NCI-H82 (cell line): Measurements from ENCODE around the gene C2orf49.
"Not testable (repeated sequence)": the region's sequence is repeated elsewhere in the genome, so short reads cannot be mapped to it uniquely, and the experiment has no call there.

ENCODE experiments used
- DNase-seq: peaks from one replicate; lab custom pipeline; 2025; lab: John Stamatoyannopoulos, UW

The C2orf49 gene

DNA sequence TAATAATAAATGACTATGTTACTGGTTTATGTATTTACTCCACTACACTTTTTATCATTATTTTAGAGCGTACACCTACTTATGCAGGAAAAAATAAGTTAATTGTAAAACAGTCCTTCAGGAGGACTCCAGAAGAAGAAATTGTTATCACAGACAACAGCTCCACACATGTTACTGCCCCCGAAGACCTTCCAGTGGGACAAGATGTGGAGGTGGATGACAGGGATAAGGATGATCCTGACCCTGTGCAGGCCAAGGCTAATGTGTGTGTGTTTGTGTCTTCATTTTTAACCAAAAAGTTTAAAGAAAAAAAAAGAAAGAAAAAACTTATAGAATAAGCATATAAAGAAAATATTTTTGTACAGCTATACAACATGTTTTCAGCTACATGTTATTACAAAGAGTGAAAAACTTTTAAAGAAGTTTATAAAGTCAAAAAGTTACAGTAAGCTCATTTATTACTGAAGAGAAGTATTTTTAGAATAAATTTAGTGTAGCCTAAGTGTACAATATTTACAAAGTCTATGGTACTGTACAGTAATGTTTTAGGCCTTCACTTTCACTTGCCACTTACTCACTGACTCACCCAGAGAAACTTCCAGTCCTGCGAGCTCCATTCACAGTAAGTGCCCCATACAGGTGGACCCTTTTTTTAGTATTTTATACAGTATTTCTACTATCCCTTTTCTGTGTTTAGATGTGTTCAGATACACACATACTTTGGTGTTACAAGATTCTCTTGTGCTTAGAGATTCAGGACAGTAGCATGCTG lies 15.3 kb upstream of the C2orf49 start:
- no peak for DNase-seq

DNA sequence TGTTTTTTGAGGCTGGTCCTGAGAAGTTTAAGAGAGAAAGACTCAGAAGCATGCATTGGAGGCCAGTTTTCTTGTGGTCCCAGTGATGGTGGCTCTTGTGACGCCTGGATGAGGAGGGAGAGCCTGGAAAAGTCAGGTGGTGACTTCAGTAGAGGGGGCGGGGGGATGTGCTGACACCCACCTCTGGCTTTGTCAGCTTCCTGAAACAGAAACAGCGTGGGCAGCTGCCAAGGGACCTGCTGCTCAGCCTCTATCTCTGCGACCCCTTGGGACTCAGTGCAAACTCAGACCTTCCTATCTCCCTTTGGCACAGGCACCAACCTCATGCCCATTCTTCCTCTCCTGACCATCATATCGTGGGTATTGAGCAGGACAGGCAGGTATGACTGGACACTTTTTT lies 14.2 kb upstream of the C2orf49 start:
- DNase-seq: no peak

DNA sequence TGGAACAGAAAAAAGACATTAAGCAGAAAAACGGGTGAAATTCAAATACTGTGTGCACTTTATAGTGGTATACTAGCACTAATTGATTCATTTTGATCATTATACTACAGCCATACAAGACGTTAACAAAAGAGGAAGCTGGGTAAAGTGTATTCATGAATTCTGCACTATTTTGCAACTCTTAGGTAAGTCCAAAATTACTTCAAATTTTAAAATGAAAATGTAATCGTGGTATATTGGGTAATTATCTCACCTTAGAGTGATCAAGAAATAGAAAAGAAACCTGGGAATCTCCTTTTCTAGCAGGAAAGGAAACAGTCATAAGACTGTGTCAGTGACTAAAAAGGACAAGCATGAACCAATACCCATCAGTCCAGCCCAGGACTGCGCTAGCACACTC lies 13.2 kb upstream of the C2orf49 start:
- DNase-seq: no peak

DNA sequence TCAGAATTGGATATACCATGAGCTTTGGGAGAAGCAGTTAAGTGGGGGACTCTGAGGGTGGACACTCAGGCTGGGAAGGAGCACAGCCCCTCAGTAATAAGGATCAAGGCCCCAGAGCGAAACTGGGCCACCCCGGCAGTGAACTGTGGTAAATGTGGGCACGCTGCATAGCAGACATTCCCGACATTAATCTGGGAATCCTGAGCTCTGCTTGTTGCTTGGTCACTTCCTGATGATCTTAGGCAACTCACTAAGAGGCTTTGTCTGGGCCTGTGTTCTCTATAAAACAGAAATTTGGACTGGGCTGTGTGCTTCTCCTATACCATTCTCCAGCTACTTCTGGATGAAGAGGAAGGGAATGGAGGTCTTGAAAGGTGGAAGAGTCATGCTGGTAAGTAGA lies 12.6 kb upstream of the C2orf49 start:
- DNase-seq: no peak

- DNase-seq: no peak
These were observed 11.9 kb upstream of the C2orf49 start for GRCh38 chr2:105325389-105325963.

GRCh38 chr2:105327271-105327670 lies 10.1 kb upstream of the C2orf49 start:
- not testable (repeated sequence) for DNase-seq

- DNase-seq: no peak
These were observed 9.7 kb upstream of the C2orf49 start for GRCh38 chr2:105327690-105328089.

- DNase-seq: peak; percentile 58
These were observed 8.8 kb upstream of the C2orf49 start for GRCh38 chr2:105328281-105329196.

- DNase-seq: no peak
These were observed 8.2 kb upstream of the C2orf49 start for GRCh38 chr2:105329197-105329554.

DNA sequence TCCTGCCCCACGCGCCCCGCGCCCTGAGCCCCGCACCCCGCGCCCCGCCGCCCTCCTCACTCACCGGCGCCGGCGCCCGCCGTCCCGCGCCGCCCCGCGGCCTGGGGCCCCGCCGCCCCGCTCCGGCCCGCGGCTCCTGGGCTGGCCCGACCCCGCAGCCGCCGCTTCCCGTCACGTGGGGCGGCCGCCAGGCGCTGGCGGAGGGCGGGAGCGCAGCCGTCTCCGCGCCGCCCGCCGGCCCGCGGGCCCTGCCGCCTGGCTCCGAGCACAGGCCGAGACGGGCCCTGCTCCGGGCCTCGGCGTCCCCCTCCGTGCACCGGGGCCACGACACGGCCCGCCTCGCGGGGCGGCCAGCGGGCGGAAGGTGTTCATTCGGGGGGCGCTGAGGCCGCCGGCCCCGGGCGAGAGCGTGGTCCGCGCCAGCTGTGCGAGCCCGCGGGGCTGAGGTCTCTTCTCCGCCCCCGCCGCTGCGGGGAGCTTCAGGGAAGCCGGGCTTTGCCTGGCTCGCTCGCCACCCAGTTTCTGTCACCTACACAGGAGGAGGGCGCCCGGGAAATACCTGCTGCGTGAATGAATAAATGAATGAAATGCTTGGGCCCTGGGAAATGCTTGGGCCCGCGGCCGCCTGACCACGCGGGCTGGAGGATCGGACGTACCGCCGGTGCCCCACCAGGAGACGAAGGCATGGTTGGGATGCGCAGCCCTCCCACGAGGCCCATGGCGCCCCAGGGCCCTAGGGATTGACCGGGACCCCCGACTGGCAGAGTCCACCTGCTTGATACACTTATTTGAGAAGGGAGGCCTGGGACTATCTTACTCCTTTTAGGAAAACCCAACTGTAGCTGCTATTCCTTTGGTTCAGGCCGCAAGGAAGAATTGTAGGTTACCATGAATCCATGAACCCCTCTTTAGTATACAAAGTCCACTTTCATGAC lies 7.5 kb upstream of the C2orf49 start, which contains the start of gene TGFBRAP1:
TSS of gene TGFBRAP1 (minus strand) at position 175 of the 935 bp plus-strand sequence. CDS start 21,434 bp downstream, outside the sequence.
- peak; percentile 68 for DNase-seq

- DNase-seq: peak; percentile 26
These were observed 6.5 kb upstream of the C2orf49 start for GRCh38 chr2:105330681-105331375.

GRCh38 chr2:105334211-105334610 lies 3.1 kb upstream of the C2orf49 start:
- no peak for DNase-seq

DNA sequence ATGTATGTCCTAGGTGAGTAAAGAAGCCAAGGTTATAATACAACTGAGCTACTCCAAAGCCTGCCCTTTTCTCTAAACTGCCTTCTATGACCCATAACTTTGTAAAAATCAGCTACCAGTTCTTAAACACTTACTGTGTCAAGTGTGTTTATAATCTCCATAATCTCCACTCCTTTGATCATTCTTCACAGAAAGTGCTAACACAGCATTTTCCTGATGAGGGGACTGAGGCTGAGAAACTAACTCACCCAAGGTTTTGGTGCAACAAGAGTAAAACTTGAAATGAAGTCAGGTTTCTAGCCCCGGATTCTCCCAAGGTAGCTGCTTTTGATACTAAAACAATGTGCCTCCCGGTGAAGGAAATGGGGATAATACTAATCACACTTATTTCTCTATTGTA lies 1.9 kb upstream of the C2orf49 start:
- DNase-seq: no peak

DNA sequence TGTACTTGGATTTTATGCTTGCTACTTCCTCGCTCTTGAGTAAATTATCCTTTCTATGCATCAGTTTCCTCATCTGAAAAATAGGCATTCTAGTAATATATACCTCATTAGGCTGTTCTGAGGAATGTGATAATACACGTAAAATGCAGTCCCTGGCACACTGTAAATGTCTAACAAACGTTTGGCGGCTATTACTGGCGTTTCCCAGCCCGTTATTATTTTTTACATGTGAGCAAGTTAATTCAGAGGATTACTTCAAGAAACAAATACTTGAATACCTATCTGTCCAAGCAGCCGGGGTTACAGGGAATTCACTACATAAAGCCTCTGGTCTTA lies 586 bp upstream of the C2orf49 start:
- no peak for DNase-seq

DNA sequence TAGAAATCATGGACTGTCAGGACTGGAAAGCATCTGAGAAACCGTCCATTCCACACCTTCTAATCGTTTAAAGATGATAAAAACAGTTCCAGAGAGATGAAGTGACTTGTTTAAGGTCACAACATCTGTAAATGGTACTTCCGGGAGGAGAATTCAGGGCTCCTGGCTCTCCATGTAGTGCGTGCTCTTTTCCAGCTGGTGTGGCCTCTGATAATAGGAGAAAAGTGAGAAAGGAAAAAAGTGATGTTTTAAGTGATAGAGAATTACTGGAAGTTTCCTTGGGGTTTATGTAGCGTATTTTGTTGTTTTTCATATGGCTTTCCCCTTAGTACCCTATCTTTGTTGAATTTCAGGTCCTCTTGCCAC lies 663 bp downstream of the C2orf49 start:
- DNase-seq: peak; percentile 20

DNA sequence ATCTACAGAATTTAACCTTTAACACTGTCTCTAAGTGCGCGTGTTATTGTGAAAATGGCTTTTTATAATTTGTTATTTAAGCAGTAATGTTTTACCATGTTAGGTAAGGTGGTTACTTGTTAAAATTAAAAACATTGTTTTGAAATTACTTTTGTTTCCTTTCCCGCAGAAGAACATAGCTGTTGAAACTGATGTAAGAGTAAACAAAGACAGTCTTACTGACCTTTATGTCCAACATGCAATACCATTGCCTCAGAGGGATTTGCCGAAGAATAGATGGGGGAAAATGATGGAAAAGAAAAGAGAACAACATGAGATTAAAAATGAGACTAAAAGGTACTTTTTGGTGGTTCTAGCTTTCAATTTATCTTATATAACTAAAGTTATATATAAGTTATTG lies 2.1 kb downstream of the C2orf49 start:
- DNase-seq: no peak

GRCh38 chr2:105344704-105345345 lies 7.5 kb downstream of the C2orf49 start:
- DNase-seq: peak; percentile 58

GRCh38 chr2:105357122-105357521 lies 19.8 kb downstream of the C2orf49 start:
- no peak for DNase-seq

DNA sequence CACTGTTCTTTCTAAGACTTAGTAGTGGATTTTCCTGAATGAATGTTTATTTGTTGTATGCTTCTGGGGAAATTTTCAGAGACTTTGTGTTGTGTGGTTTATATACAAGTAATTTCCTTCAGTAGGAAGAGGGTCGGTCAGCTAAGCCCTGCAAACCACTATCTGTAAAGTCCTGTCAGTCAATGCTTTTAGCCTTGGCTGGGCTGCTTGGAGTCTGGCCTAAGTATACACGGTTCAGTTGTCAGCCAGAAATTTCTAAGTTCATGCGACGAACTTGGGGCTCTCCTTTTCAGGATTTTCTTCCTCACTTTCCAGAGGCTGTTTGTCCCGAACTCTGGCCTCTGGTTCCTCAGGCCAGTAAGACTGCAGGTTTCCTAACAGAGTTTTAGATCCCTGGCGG lies 21.3 kb downstream of the C2orf49 start:
- no peak for DNase-seq

- no peak for DNase-seq
These were observed 24.0 kb downstream of the C2orf49 start for GRCh38 chr2:105361102-105361889.
